K562 (cell line): Measurements from ENCODE around the gene CD96. TPM values are rescaled to one million over a fixed set of nuclear protein-coding genes. Genes with fewer than 3 reads are reported as not detected.

Source experiments
- ATAC-seq: fragments of 200-7000 bp; cut with Tn5 transposase; 3 replicates; pipeline ENCODE4 v1.9.1; 2020; ENCODE audit warnings: moderate library complexity
- BruUV-seq: library from RNA; stranded (reverse); fragments of 400-500 nt; replicated peaks from 2 replicates; lab custom pipeline; 2021; lab: Mats Ljungman, UMichigan
- CTCF ChIA-PET: fragments of 300-600 bp; formaldehyde crosslinking; extraction: SDS; loops from one replicate; lab custom pipeline; 2021; ENCODE audit warnings: low intra/inter-chr PET ratio; lab: Yijun Ruan, JAX
- POLR2A ChIA-PET: fragments of 300-600, 350-650 bp; sonication (Branson Sonifier 250); formaldehyde crosslinking; extraction: SDS; loops from one replicate; lab custom pipeline; 2021; ENCODE audit warnings: antibody characterized with exemption, inconsistent platforms; lab: Yijun Ruan, JAX
- DNase-seq, 4 experiments: peaks; one replicate each; pipeline versions ENCODE4 v3.0.0 to v3.0.0-alpha.2; 2011 to 2018; ENCODE audit warnings: low spot score in 3 of 4, mixed read lengths in 3 of 4; ENCODE audit errors: extremely low read depth in 1 of 4
- FAIRE-seq: peaks from 2 replicates; lab custom pipeline; 2011; peaks lifted over from hg19 to GRCh38; lab: Jason Lieb, UNC
- H2AFZ ChIP-seq: 2 replicates; pipeline ENCODE4 v1.6.0; 2011; ENCODE audit warnings: low read depth, low read length, control low read depth, inconsistent platforms
- H3K27ac ChIP-seq: fragments of 200-600 bp; 3 replicates; pipeline ENCODE4 v1.8.0; 2011; ENCODE audit warnings: low read depth, mild to moderate bottlenecking, control low read depth, inconsistent platforms, low read length, moderate library complexity, mixed read lengths; ENCODE audit errors: extremely low read depth
- H3K27me3 ChIP-seq, 2 experiments: fragments of 300-600 bp in 1 of 2; 2 replicates in 1 of 2; 3 replicates in 1 of 2; pipeline versions ENCODE4 v1.6.0 to v1.8.0; 2011; ENCODE audit warnings: inconsistent platforms in 2 of 2, low read length in 2 of 2, mild to moderate bottlenecking in 1 of 2, mixed read lengths in 1 of 2, moderate library complexity in 1 of 2; ENCODE audit not compliant: control insufficient read depth in 2 of 2, insufficient read depth in 2 of 2
- H3K36me3 ChIP-seq: fragments of 300-600 bp; 3 replicates; pipeline ENCODE4 v1.8.0; 2011; ENCODE audit warnings: mild to moderate bottlenecking, low read length, inconsistent platforms; ENCODE audit not compliant: control insufficient read depth, insufficient read depth
- H3K4me1 ChIP-seq, 2 experiments: fragments of 200-600 bp in 1 of 2; replicated peaks in 1 of 2; 2 replicates in 1 of 2; 3 replicates in 1 of 2; pipeline versions ENCODE4 v1.5.1 to v1.8.0; 2011; ENCODE audit warnings: inconsistent platforms in 2 of 2, low read length in 2 of 2, mild to moderate bottlenecking in 1 of 2, mixed read lengths in 1 of 2, moderate library complexity in 1 of 2; ENCODE audit not compliant: control insufficient read depth in 2 of 2, insufficient read depth in 2 of 2
- H3K4me2 ChIP-seq: 2 replicates; pipeline ENCODE4 v1.6.1; 2011; ENCODE audit warnings: low read length, control low read depth, inconsistent platforms, mixed read lengths; ENCODE audit not compliant: insufficient read depth
- H3K4me3 ChIP-seq: fragments of 200-600 bp; sonication (generic), shearing (Covaris generic); 2 replicates; pipeline ENCODE4 v1.5.1; 2016; ENCODE audit warnings: control low read depth, inconsistent platforms
- H3K79me2 ChIP-seq: fragments of 200-600 bp; 3 replicates; pipeline ENCODE4 v1.8.0; 2011; ENCODE audit warnings: low read length, inconsistent platforms; ENCODE audit not compliant: control insufficient read depth, insufficient read depth
- H3K9ac ChIP-seq, 2 experiments: 2 replicates each; pipeline versions ENCODE4 v1.6.0 to v1.6.1; 2011; ENCODE audit warnings: low read depth in 2 of 2, low read length in 2 of 2, control low read depth in 1 of 2, inconsistent platforms in 1 of 2, mild to moderate bottlenecking in 1 of 2, mixed read lengths in 1 of 2; ENCODE audit not compliant: insufficient read depth in 1 of 2
- H3K9me1 ChIP-seq: one replicate; pipeline ENCODE4 v1.6.0; 2011; ENCODE audit warnings: inconsistent platforms, mild to moderate bottlenecking, low read length, moderate library complexity; ENCODE audit not compliant: control insufficient read depth, insufficient read depth
- H3K9me3 ChIP-seq: replicated peaks from 2 replicates; pipeline ENCODE4 v1.5.1; 2011; ENCODE audit warnings: low read depth, low read length, inconsistent platforms; ENCODE audit not compliant: control insufficient read depth, insufficient read depth
- H4K20me1 ChIP-seq: replicated peaks from 2 replicates; pipeline ENCODE4 v1.6.1; 2011; ENCODE audit warnings: low read length, inconsistent platforms, mixed read lengths; ENCODE audit not compliant: control insufficient read depth, insufficient read depth
- ESRRB ChIP-seq: fragments of 250-450 bp; sonication (Bioruptor Pico); IDR thresholded peaks from 2 replicates; pipeline ENCODE4 v1.5.0; 2020; ENCODE audit warnings: mild to moderate bottlenecking, moderate library complexity, borderline replicate concordance
- JUN ChIP-seq, 2 experiments: sonication (generic) in 1 of 2; formaldehyde crosslinking in 1 of 2; IDR thresholded peaks; 2 replicates each; pipeline versions ENCODE4 v1.6.1 to v1.8.0; 2012 to 2022; ENCODE audit warnings: borderline replicate concordance in 2 of 2, mild to moderate bottlenecking in 2 of 2, improper control_type of control experiment in 1 of 2, low read depth in 1 of 2, low read length in 1 of 2, missing genetic modification reagents in 1 of 2
- STAT5B ChIP-seq: fragments of 250-450 bp; sonication (Bioruptor Pico); IDR thresholded peaks from 2 replicates; pipeline ENCODE4 v1.8.0; 2021; ENCODE audit warnings: mild to moderate bottlenecking, inconsistent platforms
- ZNF12 ChIP-seq: sonication (generic); formaldehyde crosslinking; IDR thresholded peaks from 2 replicates; pipeline ENCODE4 v1.4.0; 2020; ENCODE audit warnings: mild to moderate bottlenecking, missing genetic modification reagents
- ZNF140 ChIP-seq: fragments of 250-450 bp; sonication (Bioruptor Pico); IDR thresholded peaks from 2 replicates; pipeline ENCODE4 v1.8.0; 2021; ENCODE audit warnings: moderate library complexity, mild to moderate bottlenecking, inconsistent platforms
- ZNF197 ChIP-seq: fragments of 200-800 bp; sonication (Bioruptor generic); IDR thresholded peaks from 2 replicates; pipeline ENCODE4 v1.6.1; 2016; ENCODE audit warnings: low read depth, missing genetic modification characterization, missing compliant biosample characterization
- ZNF316 ChIP-seq: fragments of 450-650 bp; IDR thresholded peaks from 2 replicates; pipeline ENCODE4 v1.6.1; 2016
- ZNF780A ChIP-seq: fragments of 250-450 bp; sonication (Bioruptor Pico); IDR thresholded peaks from 2 replicates; pipeline ENCODE4 v1.5.0; 2021; ENCODE audit warnings: mild to moderate bottlenecking
- ZNF830 ChIP-seq: fragments of 250-450 bp; sonication (Bioruptor Pico); IDR thresholded peaks from 2 replicates; pipeline ENCODE4 v1.5.0; 2021; ENCODE audit warnings: mild to moderate bottlenecking
- WGBS: fragments of 100-300 bp; shearing (Covaris generic); methylation state at CpG from one replicate; pipeline ENCODE4 v1.1.6; 2016; ENCODE audit warnings: low coverage, mixed read lengths; ENCODE audit not compliant: insufficient coverage; ENCODE audit errors: missing lambda C conversion rate; 5-methylcytosine and 5-hydroxymethylcytosine counted together
- in situ Hi-C: fragments of 300-500 bp; cut with MboI; formaldehyde crosslinking; loops from 4 replicates; pipeline ENCODE4 v1.15.0; 2018; ENCODE audit warnings: inconsistent platforms, mixed read lengths
- intact Hi-C: fragments of 100-400 bp; cut with micrococcal nuclease; formaldehyde crosslinking; loops from 2 replicates; pipeline ENCODE4 v1.14.2; 2022
- polyA plus RNA-seq, 8 experiments: library from polyadenylated mRNA; depleted of rRNA in 4 of 8; stranded (reverse) in 5 of 8; unstranded in 3 of 8; fragments of >200 nt; fragmentation: Nextera tagmentation in 2 of 8; fragmentation: Illumina TruSeq in 1 of 8; extraction: Ambion mirVana in 2 of 8; extraction: Trizol in 1 of 8; gene quantifications; 2 replicates each; pipeline versions ENCODE4 v1.2.1 to v1.2.3, GENCODE V29; 2011 to 2014; ENCODE audit warnings: inconsistent platforms in 1 of 8, missing spikeins in 1 of 8
- total RNA-seq, 7 experiments: library from RNA; depleted of rRNA in 6 of 7; stranded (reverse); fragments of >200 nt in 6 of 7; fragmentation: Illumina TruSeq in 2 of 7; extraction: Trizol in 2 of 7; gene quantifications; 2 replicates each; pipeline versions ENCODE4 v1.2.1 to v1.2.3, GENCODE V29; 2011 to 2021; ENCODE audit warnings: low replicate concordance in 1 of 7
- TF ChIP-seq, protein P1 (sequence below): IDR thresholded peaks from 3 replicates; pipeline ENCODE4 v1.6.1; 2011; ENCODE audit warnings: borderline replicate concordance, mild to moderate bottlenecking; ENCODE audit not compliant: insufficient read length, insufficient read depth
- TF ChIP-seq, protein P2 (sequence below): sonication (generic); formaldehyde crosslinking; IDR thresholded peaks from 2 replicates; pipeline ENCODE4 v1.8.0; 2022; ENCODE audit warnings: mild to moderate bottlenecking, missing genetic modification reagents

CD96 gene
- total and polyA plus RNA-seq, 9 of the 15 experiments (the other 6 are each of a cell fraction or from before 2014, with no cell fraction given), result 0.32 to 5.7 (median 1.2) TPM

DNA sequence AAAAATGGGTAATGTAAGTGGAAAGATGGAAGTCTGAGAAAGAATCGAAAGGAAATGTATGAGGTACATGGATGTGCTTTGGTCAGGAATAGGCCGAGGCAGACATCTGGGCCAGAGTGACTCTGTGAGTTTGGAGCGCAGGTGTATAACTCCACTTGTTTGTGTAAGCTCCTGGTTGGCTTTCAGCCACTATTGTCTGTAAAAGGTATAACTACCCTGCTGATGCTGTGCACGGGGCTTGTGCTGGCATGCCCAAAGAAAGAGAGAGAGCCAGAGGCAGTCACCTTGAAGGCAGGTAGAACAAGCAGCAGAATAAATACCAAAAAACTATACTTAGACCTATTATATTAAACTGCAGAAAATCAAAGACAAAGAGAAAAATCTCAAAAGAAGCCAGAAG is 32.7 kb upstream of the CD96 start:
- no peak for FAIRE-seq
- no peak for ATAC-seq
- no peaks in the 10 kb centered on the region for H3K4me1 ChIP-seq
- intact Hi-C loops, result no loop called here
- in situ Hi-C loops, result no loop called here
- no TSS peak for BruUV-seq
- no peaks in the 10 kb centered on the region for H3K9me1 ChIP-seq
- no peaks in the 10 kb centered on the region for H3K27me3 ChIP-seq
- POLR2A ChIA-PET, result no interaction called here
- H4K20me1 ChIP-seq, result no peaks in the 10 kb centered on the region
- no peak overlapping the region for H3K4me2 ChIP-seq
- H3K9ac ChIP-seq, result no peak overlapping the region
- DNase-seq, result no peak
- H2AFZ ChIP-seq, result no peak overlapping the region
- CTCF ChIA-PET, result no interaction called here
- no peaks in the 10 kb centered on the region for H3K79me2 ChIP-seq
- WGBS, result 8% methylated on average over 4 of the region's 4 CpGs
- H3K4me3 ChIP-seq, result no peak overlapping the region
- H3K36me3 ChIP-seq, result no peaks in the 10 kb centered on the region
- no peak overlapping the region for H3K27ac ChIP-seq
- no peak for TF ChIP-seq JUN (IDR thresholded peaks at IDR 0.05; ENCODE audit: borderline replicate concordance, low read depth, low read length)
- TF ChIP-seq JUN (CRISPR knock-in tag; IDR thresholded peaks at IDR 0.05; ENCODE audit: borderline replicate concordance), result no peak
- H3K9me3 ChIP-seq, result no peaks in the 10 kb centered on the region

DNA sequence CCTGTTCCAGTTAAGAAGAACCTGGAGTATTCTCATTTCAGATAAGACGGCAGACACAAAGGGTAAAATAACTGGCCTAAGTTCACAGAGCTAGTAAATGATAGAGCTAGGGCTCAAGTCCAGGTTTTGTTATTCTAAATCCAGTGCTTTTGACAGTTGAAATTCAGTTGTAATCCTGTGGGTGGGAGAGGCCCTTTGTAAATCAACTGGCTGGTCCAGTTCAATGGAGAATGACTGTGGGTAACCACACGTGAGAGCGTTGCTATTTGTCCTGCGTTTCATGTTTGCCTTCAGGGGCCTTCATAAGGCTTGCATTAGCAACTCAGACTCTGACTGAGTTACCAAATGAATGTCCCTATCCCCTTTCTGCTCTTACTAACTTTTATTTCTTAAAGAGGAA is 24.2 kb upstream of the CD96 start:
- CTCF ChIA-PET, result no interaction called here
- Histone ChIP-seq H3K27ac (no peak overlapping the region), H3K27me3 (no peaks in the 10 kb centered on the region), H3K9me3 (no peaks in the 10 kb centered on the region), H3K4me2 (no peak overlapping the region), H3K36me3 (no peaks in the 10 kb centered on the region), H3K4me3 (no peak overlapping the region), H2AFZ (no peak overlapping the region), H3K9ac (no peak overlapping the region), H3K79me2 (no peaks in the 10 kb centered on the region), H3K9me1 (no peaks in the 10 kb centered on the region), H4K20me1 (no peaks in the 10 kb centered on the region), H3K4me1 (no peaks in the 10 kb centered on the region)
- intact Hi-C loops (no loop called here), in situ Hi-C loops (no loop called here)
- no peak for ATAC-seq
- WGBS, result 0% methylated on average over 4 of the region's 4 CpGs
- POLR2A ChIA-PET, result no interaction called here
- no peak for DNase-seq
- BruUV-seq, result no TSS peak
- FAIRE-seq, result no peak
- no peak for TF ChIP-seq ZNF830
- TF ChIP-seq ESRRB (CRISPR knock-in tag), result no peak
- TF ChIP-seq, protein P1, sequence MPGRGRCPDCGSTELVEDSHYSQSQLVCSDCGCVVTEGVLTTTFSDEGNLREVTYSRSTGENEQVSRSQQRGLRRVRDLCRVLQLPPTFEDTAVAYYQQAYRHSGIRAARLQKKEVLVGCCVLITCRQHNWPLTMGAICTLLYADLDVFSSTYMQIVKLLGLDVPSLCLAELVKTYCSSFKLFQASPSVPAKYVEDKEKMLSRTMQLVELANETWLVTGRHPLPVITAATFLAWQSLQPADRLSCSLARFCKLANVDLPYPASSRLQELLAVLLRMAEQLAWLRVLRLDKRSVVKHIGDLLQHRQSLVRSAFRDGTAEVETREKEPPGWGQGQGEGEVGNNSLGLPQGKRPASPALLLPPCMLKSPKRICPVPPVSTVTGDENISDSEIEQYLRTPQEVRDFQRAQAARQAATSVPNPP, result no peak
- no peak for TF ChIP-seq ZNF316
- TF ChIP-seq STAT5B, result no peak
- TF ChIP-seq ZNF12 (CRISPR knock-in tag), result no peak
- no peak for TF ChIP-seq ZNF197
- TF ChIP-seq, protein P2, sequence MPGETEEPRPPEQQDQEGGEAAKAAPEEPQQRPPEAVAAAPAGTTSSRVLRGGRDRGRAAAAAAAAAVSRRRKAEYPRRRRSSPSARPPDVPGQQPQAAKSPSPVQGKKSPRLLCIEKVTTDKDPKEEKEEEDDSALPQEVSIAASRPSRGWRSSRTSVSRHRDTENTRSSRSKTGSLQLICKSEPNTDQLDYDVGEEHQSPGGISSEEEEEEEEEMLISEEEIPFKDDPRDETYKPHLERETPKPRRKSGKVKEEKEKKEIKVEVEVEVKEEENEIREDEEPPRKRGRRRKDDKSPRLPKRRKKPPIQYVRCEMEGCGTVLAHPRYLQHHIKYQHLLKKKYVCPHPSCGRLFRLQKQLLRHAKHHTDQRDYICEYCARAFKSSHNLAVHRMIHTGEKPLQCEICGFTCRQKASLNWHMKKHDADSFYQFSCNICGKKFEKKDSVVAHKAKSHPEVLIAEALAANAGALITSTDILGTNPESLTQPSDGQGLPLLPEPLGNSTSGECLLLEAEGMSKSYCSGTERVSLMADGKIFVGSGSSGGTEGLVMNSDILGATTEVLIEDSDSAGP (CRISPR knock-in tag), result no peak
- no peak for TF ChIP-seq ZNF780A (CRISPR knock-in tag)
- TF ChIP-seq ZNF140 (CRISPR knock-in tag), result no peak
